Caco-2 (cell line): ENCODE results near the gene LIME1. TPM values are rescaled to one million over a fixed set of nuclear protein-coding genes. Genes with fewer than 3 reads are reported as not detected.
A peak's percentile ranks its signal among the peaks of the same experiment; 100 is the strongest.

Experiments used
- BruUV-seq: library from RNA; stranded (reverse); fragments of 400-500 nt; replicated peaks from 2 replicates; lab custom pipeline; 2021; lab: Mats Ljungman, UMichigan
- CTCF ChIA-PET: fragments of 300-600 bp; sonication (Branson Sonifier 250); formaldehyde crosslinking; loops from one replicate; lab custom pipeline; 2022; ENCODE audit warnings: antibody characterized with exemption; lab: Charles Lee
- POLR2A ChIA-PET: fragments of 300-600 bp; sonication (Branson Sonifier 250); formaldehyde crosslinking; loops from one replicate; lab custom pipeline; 2022; ENCODE audit warnings: antibody characterized with exemption; lab: Charles Lee
- DNase-seq, 2 experiments: peaks; one replicate each; pipeline versions ENCODE4 v3.0.0 to v3.0.0-alpha.2; 2020 to 2022
- H3K27me3 ChIP-seq: replicated peaks from 2 replicates; pipeline ENCODE4 v1.6.0; 2011; ENCODE audit warnings: low read length; ENCODE audit not compliant: control insufficient read depth, insufficient read depth
- H3K36me3 ChIP-seq: 2 replicates; pipeline ENCODE4 v1.5.1; 2011; ENCODE audit warnings: low read length; ENCODE audit not compliant: control insufficient read depth, insufficient read depth
- H3K4me1 ChIP-seq: fragments of 250-450 bp; sonication (Bioruptor Pico); 2 replicates; pipeline ENCODE4 v1.5.1; 2020; ENCODE audit warnings: mild to moderate bottlenecking
- H3K4me3 ChIP-seq: 2 replicates; pipeline ENCODE4 v1.5.1; 2011; ENCODE audit warnings: low read depth, mild to moderate bottlenecking, control low read depth, low read length
- H3K9me3 ChIP-seq: fragments of 250-450 bp; sonication (Bioruptor Pico); 2 replicates; pipeline ENCODE4 v1.5.1; 2020; ENCODE audit warnings: mild to moderate bottlenecking, moderate library complexity
- H3K27ac Mint-ChIP-seq: one replicate; pipeline ENCODE4 v1.8.0; 2022; ENCODE audit warnings: mixed read lengths; ENCODE audit not compliant: unreplicated experiment
- H3K27me3 Mint-ChIP-seq: one replicate; pipeline ENCODE4 v1.8.0; 2022; ENCODE audit warnings: mixed read lengths; ENCODE audit not compliant: insufficient read depth, unreplicated experiment
- H3K36me3 Mint-ChIP-seq: one replicate; pipeline ENCODE4 v1.8.0; 2022; ENCODE audit warnings: mild to moderate bottlenecking, mixed read lengths; ENCODE audit not compliant: insufficient read depth, unreplicated experiment
- H3K4me1 Mint-ChIP-seq: one replicate; pipeline ENCODE4 v1.8.0; 2022; ENCODE audit warnings: low read depth, mixed read lengths; ENCODE audit not compliant: unreplicated experiment
- H3K4me3 Mint-ChIP-seq: one replicate; pipeline ENCODE4 v1.8.0; 2022; ENCODE audit warnings: mild to moderate bottlenecking, moderate library complexity, mixed read lengths; ENCODE audit not compliant: unreplicated experiment
- H3K9me3 Mint-ChIP-seq: one replicate; pipeline ENCODE4 v1.8.0; 2022; ENCODE audit warnings: mixed read lengths; ENCODE audit not compliant: unreplicated experiment
- CTCF ChIP-seq, 2 experiments: fragments of 200-600 bp in 1 of 2; IDR thresholded peaks; 1 replicate in 1 of 2; 2 replicates in 1 of 2; pipeline versions ENCODE4 v1.5.1 to v1.8.0; 2011 to 2022; ENCODE audit warnings: antibody characterized with exemption in 1 of 2, control low read depth in 1 of 2, inconsistent platforms in 1 of 2, low read depth in 1 of 2, low read length in 1 of 2, mild to moderate bottlenecking in 1 of 2, moderate library complexity in 1 of 2; ENCODE audit not compliant: insufficient read depth in 1 of 2, severe bottlenecking in 1 of 2, unreplicated experiment in 1 of 2
- intact Hi-C: fragments of 100-400 bp; cut with micrococcal nuclease; formaldehyde crosslinking; loops from one replicate; pipeline ENCODE4 v1.10.0; 2022; ENCODE audit not compliant: unreplicated experiment
- total RNA-seq: library from RNA; stranded (reverse); gene quantifications from 2 replicates; pipeline ENCODE4 v1.2.3, GENCODE V29; 2022

The LIME1 gene
- total RNA-seq, 1 experiment from 2014 or later, result 18.8 TPM

- POLR2A ChIA-PET, result interaction anchor here (0.6 to 1.6 kb wide), 7 partner anchors 10 to 221 kb away, joined by 4 to 25 read pairs (median 4); partner anchors contain the start of genes ARFRP1, PPDPF, TPD52L2 and UCKL1
- intact Hi-C loops, result loop anchor here (1.0 kb wide), 1 partner anchor 35 kb away; the partner anchor contains the start of gene ARFRP1
- no peaks in the 10 kb centered on the region for H3K4me1 Mint-ChIP-seq
- Histone ChIP-seq H3K4me1 (peaks cover 28% of the 10 kb centered on the region), H3K4me3 (peak overlapping the region; percentile 72), H3K9me3 (no peaks in the 10 kb centered on the region), H3K36me3 (peaks cover 9% of the 10 kb centered on the region), H3K27me3 (no peaks in the 10 kb centered on the region)
- no TSS peak for BruUV-seq
- peak overlapping the region; percentile 87 for H3K27ac Mint-ChIP-seq
- TF ChIP-seq CTCF (IDR thresholded peaks at IDR 0.05; ENCODE audit: insufficient read depth in 1 of 2, low read depth in 1 of 2, low read length in 1 of 2, severe bottlenecking in 1 of 2, unreplicated experiment in 1 of 2), result no peak
- H3K27me3 Mint-ChIP-seq, result no peaks in the 10 kb centered on the region
- peaks cover 78% of the 10 kb centered on the region for H3K36me3 Mint-ChIP-seq
- DNase-seq, result no peak
- H3K4me3 Mint-ChIP-seq, result peak overlapping the region; percentile 88
- CTCF ChIA-PET, result interaction anchor here (0.7 to 1.8 kb wide), 11 partner anchors 9 to 296 kb away, joined by 3 to 27 read pairs (median 7); partner anchors contain the start of genes ARFRP1, PTK6, SAMD10 and TPD52L2
- no peaks in the 10 kb centered on the region for H3K9me3 Mint-ChIP-seq
Observed at GRCh38 chr20:63741676-63742380, 5.4 kb downstream of the LIME1 start.

DNA sequence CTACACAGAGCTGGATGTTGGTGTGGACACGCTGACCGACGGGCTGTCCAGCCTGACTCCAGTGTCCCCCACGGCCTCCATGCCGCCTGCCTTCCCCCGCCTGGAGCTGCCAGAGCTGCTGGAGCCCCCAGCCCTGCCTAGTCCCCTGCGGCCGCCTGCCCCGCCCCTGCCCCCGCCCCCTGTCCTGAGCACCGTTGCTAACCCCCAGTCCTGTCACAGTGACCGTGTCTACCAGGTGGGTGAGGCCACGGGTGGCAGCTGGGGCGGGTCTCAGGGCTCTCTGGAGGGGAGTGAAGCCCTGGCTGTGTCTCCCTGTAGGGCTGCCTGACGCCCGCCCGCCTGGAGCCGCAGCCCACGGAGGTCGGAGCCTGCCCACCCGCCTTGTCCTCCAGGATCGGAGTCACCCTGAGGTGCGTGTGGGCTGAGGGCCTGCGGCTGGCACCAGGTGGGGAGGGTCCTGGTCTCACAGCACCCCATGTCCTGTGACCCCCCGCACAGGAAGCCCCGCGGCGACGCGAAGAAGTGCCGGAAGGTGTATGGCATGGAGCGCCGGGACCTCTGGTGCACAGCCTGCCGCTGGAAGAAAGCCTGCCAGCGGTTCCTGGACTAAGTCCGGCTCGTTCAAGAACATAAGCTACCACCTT lies 6.0 kb downstream of the LIME1 start:
- intact Hi-C loops, result no loop called here
- no peak overlapping the region for H3K4me3 Mint-ChIP-seq
- CTCF ChIA-PET, result no interaction called here

More for the DNA sequence above, 6.0 kb downstream of the LIME1 start:
- H3K36me3 Mint-ChIP-seq, result peaks cover 75% of the 10 kb centered on the region
- no peaks in the 10 kb centered on the region for H3K27me3 Mint-ChIP-seq
- H3K9me3 Mint-ChIP-seq, result no peaks in the 10 kb centered on the region
- no peak overlapping the region for H3K27ac Mint-ChIP-seq
- BruUV-seq, result no TSS peak
- DNase-seq, result no peak
- Histone ChIP-seq H3K27me3 (no peaks in the 10 kb centered on the region), H3K9me3 (no peaks in the 10 kb centered on the region), H3K4me1 (peaks cover 28% of the 10 kb centered on the region), H3K4me3 (no peak overlapping the region), H3K36me3 (peaks cover 9% of the 10 kb centered on the region)
- POLR2A ChIA-PET, result no interaction called here
- TF ChIP-seq CTCF (IDR thresholded peaks at IDR 0.05; ENCODE audit: insufficient read depth in 1 of 2, low read depth in 1 of 2, low read length in 1 of 2, severe bottlenecking in 1 of 2, unreplicated experiment in 1 of 2), result no peak
- H3K4me1 Mint-ChIP-seq, result no peaks in the 10 kb centered on the region
